Ovary (tissue), 9 donors: Measurements from ENCODE around the gene ABCC1. TPM values are rescaled to one million over a fixed set of nuclear protein-coding genes. Genes with fewer than 3 reads are reported as not detected.

ENCODE experiments used
- DNase-seq, 5 donors: peaks; one replicate each; pipeline ENCODE4 v3.0.0-alpha.2; 2019 to 2020
- H3K27ac ChIP-seq, 2 donors: fragments of 200-600 bp; one replicate each; pipeline versions ENCODE4 v1.5.1 to v1.8.0; 2019 to 2022
- H3K27me3 ChIP-seq: fragments of 200-600 bp; one replicate; pipeline ENCODE4 v1.8.0; 2022
- H3K36me3 ChIP-seq: fragments of 200-600 bp; sonication (generic); one replicate; pipeline ENCODE4 v1.5.1; 2019
- H3K4me1 ChIP-seq: one replicate; pipeline ENCODE4 v1.8.1; 2013; ENCODE audit warnings: mild to moderate bottlenecking, moderate library complexity; ENCODE audit not compliant: insufficient read depth
- H3K4me3 ChIP-seq: fragments of 200-600 bp; sonication (generic); one replicate; pipeline ENCODE4 v1.5.1; 2017
- H3K9me3 ChIP-seq, 2 donors: fragments of 200-600 bp in 1 of 2; sonication (generic) in 1 of 2; one replicate each; pipeline versions ENCODE4 v1.5.1 to v1.8.1; 2013 to 2019; ENCODE audit warnings: mild to moderate bottlenecking in 1 of 2, moderate library complexity in 1 of 2
- EP300 ChIP-seq: sonication (generic); formaldehyde crosslinking; IDR thresholded peaks from one replicate; pipeline ENCODE4 v1.6.1; 2017; ENCODE audit warnings: antibody characterized with exemption
- POLR2A ChIP-seq: fragments of 450-650 bp; IDR thresholded peaks from one replicate; pipeline ENCODE4 v1.6.1; 2017; ENCODE audit warnings: antibody characterized with exemption, mild to moderate bottlenecking, moderate library complexity
- WGBS, 3 donors: extraction: QIAGEN DNeasy Blood & Tissue Kit in 1 of 3; methylation state at CpG; one replicate each; pipeline versions ENCODE4 v1.1.5 to v1.1.7; 2013 to 2017; 5-methylcytosine and 5-hydroxymethylcytosine counted together
- intact Hi-C, 4 donors: fragments of 100-400 bp; cut with DNase I; formaldehyde crosslinking; loops; one replicate each; pipeline versions ENCODE4 v1.11.0 to v1.15.1; 2022 to 2023
- polyA plus RNA-seq, 2 donors: library from polyadenylated mRNA; stranded (reverse); fragments of 200-250 nt in 1 of 2; fragments of 350-450 nt in 1 of 2; fragmentation: Illumina TruSeq in 1 of 2; extraction: RNeasy Lipid Tissue Mini Kit (QIAGEN cat#74804) in 1 of 2; gene quantifications; one replicate each; pipeline ENCODE4 v1.2.3, GENCODE V29; 2013 to 2014
- total RNA-seq, 7 donors: library from RNA; depleted of rRNA in 2 of 7; stranded (reverse); fragments of >200 nt in 2 of 7; fragmentation: NEBNext Ultra II Directional in 3 of 7; extraction: Animal tissue kit (Norgen Biotek cat#: 25700) in 3 of 7; gene quantifications; one replicate each; pipeline versions ENCODE4 v1.1.0 to v1.2.4, GENCODE V29; 2016 to 2023
- TF ChIP-seq, protein P1 (sequence below), 3 donors: fragments of 450-650 bp in 2 of 3; fragments of 200-600 bp in 1 of 3; IDR thresholded peaks; one replicate each; pipeline versions ENCODE4 v1.5.1 to v1.8.0; 2016 to 2022; ENCODE audit warnings: antibody characterized with exemption in 3 of 3, mild to moderate bottlenecking in 1 of 3
- donor health status: DM: no; HTN: no; CAD: no; lungs with moderate emphysema.
- donor health status: DM: no; HTN: no; CAD: no.
- donor health status: Bipolar disorder and iron deficiency.
- donor health status: DM: yes; HTN: yes; CAD: no.
- donor health status: DM: no; HTN: no; CAD: no.
- donor health status: DM: yes; HTN: yes; CAD: no.

ABCC1 gene
- total and polyA plus RNA-seq, 9 donors = 10.0 to 31.1 (median 20.9) TPM

DNA sequence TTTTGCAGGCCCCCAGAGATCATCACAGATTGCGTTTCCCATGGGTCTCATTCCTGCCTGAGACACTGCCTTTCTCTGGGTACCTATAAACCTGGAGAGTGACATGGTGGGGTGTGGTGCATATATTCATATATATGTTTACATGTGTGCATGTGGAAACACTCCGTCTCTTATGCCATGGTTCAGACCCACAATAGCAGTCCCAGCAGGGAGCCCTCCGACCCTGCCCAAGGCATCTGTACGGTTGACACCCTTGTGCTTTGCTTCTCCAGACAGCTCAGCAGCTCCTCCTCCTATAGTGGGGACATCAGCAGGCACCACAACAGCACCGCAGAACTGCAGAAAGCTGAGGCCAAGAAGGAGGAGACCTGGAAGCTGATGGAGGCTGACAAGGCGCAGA, 157.1 kb downstream of the ABCC1 start:
- Histone ChIP-seq H3K4me1 (peaks cover 2% of the 10 kb centered on the region), H3K27ac (no peak overlapping the region), H3K36me3 (no peaks in the 10 kb centered on the region), H3K9me3 (no peaks in the 10 kb centered on the region), H3K4me3 (no peak overlapping the region), H3K27me3 (no peaks in the 10 kb centered on the region)
- DNase-seq = no peak
- 90 to 96% (median 90%) methylated on average over 6 of the region's 6 CpGs for WGBS, 3 donors
- TF ChIP-seq, protein P1, sequence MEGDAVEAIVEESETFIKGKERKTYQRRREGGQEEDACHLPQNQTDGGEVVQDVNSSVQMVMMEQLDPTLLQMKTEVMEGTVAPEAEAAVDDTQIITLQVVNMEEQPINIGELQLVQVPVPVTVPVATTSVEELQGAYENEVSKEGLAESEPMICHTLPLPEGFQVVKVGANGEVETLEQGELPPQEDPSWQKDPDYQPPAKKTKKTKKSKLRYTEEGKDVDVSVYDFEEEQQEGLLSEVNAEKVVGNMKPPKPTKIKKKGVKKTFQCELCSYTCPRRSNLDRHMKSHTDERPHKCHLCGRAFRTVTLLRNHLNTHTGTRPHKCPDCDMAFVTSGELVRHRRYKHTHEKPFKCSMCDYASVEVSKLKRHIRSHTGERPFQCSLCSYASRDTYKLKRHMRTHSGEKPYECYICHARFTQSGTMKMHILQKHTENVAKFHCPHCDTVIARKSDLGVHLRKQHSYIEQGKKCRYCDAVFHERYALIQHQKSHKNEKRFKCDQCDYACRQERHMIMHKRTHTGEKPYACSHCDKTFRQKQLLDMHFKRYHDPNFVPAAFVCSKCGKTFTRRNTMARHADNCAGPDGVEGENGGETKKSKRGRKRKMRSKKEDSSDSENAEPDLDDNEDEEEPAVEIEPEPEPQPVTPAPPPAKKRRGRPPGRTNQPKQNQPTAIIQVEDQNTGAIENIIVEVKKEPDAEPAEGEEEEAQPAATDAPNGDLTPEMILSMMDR (IDR thresholded peaks at IDR 0.05) = no peak
- TF ChIP-seq POLR2A (no peak), EP300 (no peak)
- intact Hi-C loops = no loop called here

DNA sequence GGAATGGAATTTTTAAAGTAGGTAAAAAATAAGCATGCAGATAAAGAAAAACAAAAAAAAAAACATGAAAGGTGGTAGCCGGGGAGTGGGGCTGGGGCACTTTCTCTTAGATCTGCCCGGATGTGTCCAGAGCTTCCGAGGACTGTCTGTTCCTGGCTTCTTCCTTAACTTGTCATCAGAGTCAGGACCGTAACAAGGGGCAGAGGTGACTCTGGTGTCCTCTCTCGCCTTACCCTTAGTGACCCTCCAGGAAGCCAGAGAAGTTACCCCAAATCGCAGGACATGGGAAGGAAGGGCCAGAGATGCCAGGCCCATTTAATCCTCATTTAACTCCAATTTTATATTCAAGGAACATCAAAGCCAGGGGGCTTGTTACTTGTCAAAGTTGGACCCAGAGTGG, 158.4 kb downstream of the ABCC1 start:
- 64 to 71% (median 66%) methylated on average over 6 of the region's 6 CpGs for WGBS, 3 donors
- Histone ChIP-seq H3K4me3 (no peak overlapping the region), H3K4me1 (peaks cover 2% of the 10 kb centered on the region), H3K27me3 (no peaks in the 10 kb centered on the region), H3K27ac (peak overlapping the region in 1 of 2 donors; percentile 31), H3K36me3 (no peaks in the 10 kb centered on the region), H3K9me3 (no peaks in the 10 kb centered on the region)
- intact Hi-C loops = no loop called here
- DNase-seq = no peak
- TF ChIP-seq EP300 = no peak
- no peak for TF ChIP-seq POLR2A

DNA sequence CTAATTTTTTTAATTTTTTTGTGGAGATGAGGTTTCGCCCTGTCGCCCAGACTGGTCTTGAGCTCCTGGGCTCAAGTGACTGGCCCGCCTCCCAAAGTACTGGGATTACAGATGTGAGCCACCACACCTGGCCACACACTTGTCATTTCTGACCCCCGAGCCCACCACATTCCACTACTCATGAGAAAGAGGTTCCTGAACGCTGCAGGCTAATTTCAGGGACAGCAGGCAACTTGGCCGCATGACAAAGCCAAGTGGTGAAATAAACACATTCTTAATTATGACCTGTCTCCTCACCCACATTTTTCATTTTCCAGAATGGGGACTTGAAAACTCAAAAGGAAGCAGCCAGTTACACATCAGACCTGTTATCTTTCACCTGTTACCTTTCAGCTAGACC, 159.3 kb downstream of the ABCC1 start:
- Histone ChIP-seq H3K27ac (no peak overlapping the region), H3K36me3 (no peaks in the 10 kb centered on the region), H3K4me3 (no peak overlapping the region), H3K27me3 (no peaks in the 10 kb centered on the region), H3K4me1 (peaks cover 2% of the 10 kb centered on the region), H3K9me3 (no peaks in the 10 kb centered on the region)
- intact Hi-C loops = no loop called here
- no peak for DNase-seq
- 70 to 76% (median 72%) methylated on average over 6 of the region's 6 CpGs for WGBS, 3 donors
- no peak for TF ChIP-seq EP300
- TF ChIP-seq POLR2A = no peak
- TF ChIP-seq, protein P1 (IDR thresholded peaks at IDR 0.05) = no peak

DNA sequence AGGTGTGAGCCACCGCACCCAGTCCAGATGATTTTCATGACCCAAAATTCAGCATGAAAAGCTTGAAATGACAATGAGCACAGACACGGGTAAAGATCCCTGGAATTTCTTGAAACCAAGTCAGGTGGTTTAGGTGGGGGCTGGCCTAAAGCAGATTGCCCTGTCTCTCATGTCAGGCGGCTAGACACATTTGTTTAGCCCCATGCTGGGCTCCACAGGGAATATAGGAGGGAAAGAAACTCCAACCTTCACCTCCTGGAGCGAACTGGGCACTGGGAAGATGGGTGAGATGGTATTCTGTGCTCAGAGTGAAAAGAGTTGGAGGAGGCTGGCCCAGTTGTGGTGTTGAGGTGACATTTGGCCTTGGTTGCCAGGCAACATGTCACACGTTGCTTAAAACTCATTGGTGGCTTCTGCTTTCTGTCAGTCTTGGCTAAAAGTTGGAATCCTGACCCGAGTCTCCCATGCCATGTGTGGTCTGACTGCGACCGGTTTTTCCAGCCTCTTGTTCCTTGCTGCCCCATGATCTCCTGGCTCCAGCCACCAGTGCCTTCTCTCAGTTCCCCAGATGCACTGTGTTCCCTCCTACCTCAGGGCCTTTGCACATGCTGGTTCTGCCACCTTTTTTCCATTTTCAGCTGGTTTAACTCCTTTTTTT, 160.2 kb downstream of the ABCC1 start:
- TF ChIP-seq EP300 = no peak
- TF ChIP-seq, protein P1 (IDR thresholded peaks at IDR 0.05) = no peak
- Histone ChIP-seq H3K27ac (no peak overlapping the region), H3K4me3 (no peak overlapping the region), H3K27me3 (no peaks in the 10 kb centered on the region), H3K4me1 (peaks cover 2% of the 10 kb centered on the region), H3K36me3 (no peaks in the 10 kb centered on the region), H3K9me3 (no peaks in the 10 kb centered on the region)
- intact Hi-C loops = no loop called here
- 89% methylated on average over 8 of the region's 8 CpGs for WGBS, 3 donors
- DNase-seq = no peak

DNA sequence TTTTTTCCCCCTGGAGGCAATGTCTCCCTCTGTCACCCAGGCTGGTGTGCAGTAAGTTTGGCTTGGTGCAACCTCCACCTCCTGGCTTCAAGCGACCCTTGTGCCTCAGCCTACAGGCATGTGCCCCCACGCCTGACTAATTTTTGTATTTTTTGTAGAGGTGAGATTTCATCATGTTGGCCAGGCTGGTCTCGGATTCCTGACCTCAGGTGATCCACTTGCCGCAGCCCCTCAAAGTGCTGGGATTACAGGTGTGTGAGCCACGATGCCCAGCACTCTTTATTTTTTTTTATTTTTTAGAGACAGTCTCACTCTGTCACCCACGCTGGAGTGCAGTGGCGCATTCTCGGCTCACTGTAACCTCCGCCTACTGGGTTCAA, 160.7 kb downstream of the ABCC1 start:
- H3K36me3 ChIP-seq = no peaks in the 10 kb centered on the region
- peaks cover 2% of the 10 kb centered on the region for H3K4me1 ChIP-seq
- no peak for TF ChIP-seq EP300
- TF ChIP-seq, protein P1 (IDR thresholded peaks at IDR 0.05) = no peak
- no peak for TF ChIP-seq POLR2A
- H3K27ac ChIP-seq = no peak overlapping the region
- no peaks in the 10 kb centered on the region for H3K27me3 ChIP-seq
- H3K9me3 ChIP-seq = no peaks in the 10 kb centered on the region
- H3K4me3 ChIP-seq = no peak overlapping the region
- WGBS, 3 donors = 95 to 96% (median 95%) methylated on average over 9 of the region's 9 CpGs
- no peak for DNase-seq
- intact Hi-C loops = no loop called here
